ENCODE measurements around the gene ITFG2. TPM values are rescaled to one million over a fixed set of nuclear protein-coding genes. Genes with fewer than 3 reads are reported as not detected.
"Not testable (repeated sequence)": the region's sequence is repeated elsewhere in the genome, so short reads cannot be mapped to it uniquely, and the experiment has no call there.

Gene ITFG2
- total and polyA plus RNA-seq, 5 donors = 14.3 to 20.6 (median 17.2) TPM

DNA sequence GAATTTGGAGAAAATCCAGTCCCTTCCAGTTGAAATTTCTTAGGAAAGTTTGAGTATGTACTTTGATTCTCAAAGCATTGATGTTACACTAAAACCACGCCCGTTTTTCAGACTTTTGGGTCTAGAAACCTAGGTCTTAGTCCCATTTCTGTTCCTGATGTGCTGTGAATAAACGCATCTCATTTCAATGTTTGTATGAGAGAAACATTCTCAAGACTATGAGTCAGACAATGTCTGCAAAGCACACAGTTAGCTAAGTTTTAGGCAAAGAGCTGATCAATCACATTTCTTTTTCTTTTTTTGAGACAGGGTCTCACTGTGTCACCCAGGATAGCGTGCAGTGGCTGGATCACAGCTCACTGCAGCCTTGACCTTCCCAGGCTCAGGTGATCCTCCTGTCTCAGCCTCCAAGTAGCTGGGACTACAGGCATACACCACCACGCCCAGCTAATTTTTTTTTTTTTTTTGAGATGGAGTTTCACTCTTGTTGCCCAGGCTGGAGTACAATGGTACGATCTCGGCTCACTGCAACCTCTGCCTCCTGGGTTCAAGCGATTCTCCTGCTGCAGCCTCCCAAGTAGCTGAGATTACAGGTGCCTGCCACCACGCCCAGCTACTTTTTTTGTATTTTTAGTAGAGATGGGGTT is 56.6 kb downstream of the ITFG2 start:
- intact Hi-C loops (cut with DNase I); ATAC-seq; H3K9me3 ChIP-seq (ENCODE audit: control insufficient read depth, low read length); H3K27me3 ChIP-seq (ENCODE audit: control insufficient read depth, insufficient read depth); DNase-seq; H3K4me3 ChIP-seq (ENCODE audit: low read length); H3K4me1 ChIP-seq (ENCODE audit: control insufficient read depth, insufficient read depth, low read length); H3K27ac ChIP-seq (ENCODE audit: low read length): not testable (repeated sequence)
- 98% methylated on average over 9 of the region's 9 CpGs for WGBS

Other genes starting within 250 kb of the ITFG2 start
- gene FKBP4, start 17.7 kb upstream of the ITFG2 start, total RNA-seq = 10 to 100 TPM; 36.4 to 65.2 (median 53.7) TPM
- 32.4 TPM for gene FKBP4, start 17.7 kb upstream of the ITFG2 start, polyA plus RNA-seq
- 1 to 10 TPM; 1.5 to 3.0 (median 1.8) TPM for gene NRIP2, start 22.4 kb downstream of the ITFG2 start, total RNA-seq
- 2.0 TPM for gene NRIP2, start 22.4 kb downstream of the ITFG2 start, polyA plus RNA-seq
- not detected for gene TEX52, start 44.4 kb downstream of the ITFG2 start, total RNA-seq
- gene TEX52, start 44.4 kb downstream of the ITFG2 start, polyA plus RNA-seq = not detected
- gene FOXM1, start 64.5 kb downstream of the ITFG2 start, total RNA-seq = 1 to 10 TPM in 2 of 4 donors, under 1 TPM in 2; 0.33 to 1.7 (median 0.93) TPM
- 0.20 TPM for gene FOXM1, start 64.5 kb downstream of the ITFG2 start, polyA plus RNA-seq
- 10 to 100 TPM in 1 of 4 donors, 1 to 10 TPM in 3; 8.3 to 11.0 (median 8.7) TPM for gene RHNO1, start 64.6 kb downstream of the ITFG2 start, total RNA-seq
- gene RHNO1, start 64.6 kb downstream of the ITFG2 start, polyA plus RNA-seq = 13.6 TPM
- 10 to 100 TPM; 14.1 to 17.1 (median 15.9) TPM for gene TULP3, start 78.2 kb downstream of the ITFG2 start, total RNA-seq
- gene TULP3, start 78.2 kb downstream of the ITFG2 start, polyA plus RNA-seq = 10.5 TPM
- 10 to 100 TPM; 11.1 to 22.9 (median 11.8) TPM for gene TEAD4, start 146.7 kb downstream of the ITFG2 start, total RNA-seq
- gene TEAD4, start 146.7 kb downstream of the ITFG2 start, polyA plus RNA-seq = 9.6 TPM